K562 (cell line): ENCODE data around the gene ALG14.
"Not testable (repeated sequence)": the region's sequence is repeated elsewhere in the genome, so short reads cannot be mapped to it uniquely, and the experiment has no call there.

ENCODE experiments used
- CLOCK ChIP-seq: fragments of 250-450 bp; sonication (Bioruptor Pico); IDR thresholded peaks from 2 replicates; pipeline ENCODE4 v1.4.0; 2020; ENCODE audit warnings: mild to moderate bottlenecking, moderate library complexity, borderline replicate concordance
- EGR1 ChIP-seq: fragments of 450-650 bp; conservative IDR thresholded peaks from 2 replicates; pipeline ENCODE4 v1.6.1; 2017; ENCODE audit warnings: mild to moderate bottlenecking
- IRF2 ChIP-seq: sonication (generic); formaldehyde crosslinking; IDR thresholded peaks from 2 replicates; pipeline ENCODE4 v1.8.1; 2022; ENCODE audit warnings: mild to moderate bottlenecking, missing genetic modification reagents
- KAT2B ChIP-seq: IDR thresholded peaks from one replicate; pipeline ENCODE4 v1.6.1; 2012; ENCODE audit warnings: low read depth, mild to moderate bottlenecking, control low read depth, inconsistent platforms, low read length, moderate library complexity
- KAT8 ChIP-seq: fragments of 450-650 bp; IDR thresholded peaks from 2 replicates; pipeline ENCODE4 v1.6.1; 2016; ENCODE audit warnings: low read depth, mild to moderate bottlenecking
- NFE2L1 ChIP-seq: fragments of 450-650 bp; IDR thresholded peaks from 2 replicates; pipeline ENCODE4 v1.6.1; 2016; ENCODE audit warnings: missing genetic modification characterization, low read depth, mild to moderate bottlenecking, missing compliant biosample characterization, moderate library complexity, borderline replicate concordance
- REST ChIP-seq, 2 experiments: fragments of 450-650 bp; formaldehyde crosslinking in 1 of 2; IDR thresholded peaks; 2 replicates each; pipeline versions ENCODE4 v1.4.0 to v1.6.1; 2014 to 2020; ENCODE audit warnings: mild to moderate bottlenecking in 2 of 2, borderline replicate concordance in 1 of 2, low read depth in 1 of 2
- USF2 ChIP-seq: sonication (generic); formaldehyde crosslinking; IDR thresholded peaks from 2 replicates; pipeline ENCODE4 v1.5.0; 2020; ENCODE audit warnings: missing genetic modification reagents

- not testable (repeated sequence) for TF ChIP-seq EGR1; USF2 (CRISPR knock-in tag); NFE2L1 (tag); REST (IDR thresholded peaks at IDR 0.05; ENCODE audit: borderline replicate concordance); REST (CRISPR knock-in tag; IDR thresholded peaks at IDR 0.05; ENCODE audit: low read depth); KAT2B; IRF2; CLOCK (CRISPR knock-in tag); KAT8
Observed at GRCh38 chr1:95047624-95048023, 25.1 kb downstream of the ALG14 start.
